Mucosa of gallbladder (tissue), 1 donor: Measurements from ENCODE around the gene FA2H. TPM values are rescaled to one million over a fixed set of nuclear protein-coding genes. Genes with fewer than 3 reads are reported as not detected.

ENCODE experiments used
- DNase-seq: peaks from one replicate; pipeline ENCODE4 v3.0.0-alpha.2; 2020; ENCODE audit warnings: low spot score
- total RNA-seq: library from RNA; stranded (reverse); gene quantifications from one replicate; pipeline ENCODE4 v1.2.1, GENCODE V29; 2021
- donor health status: DM: no; HTN: no; CAD: no.

The FA2H gene
- total RNA-seq, 1 donor from 2014 or later, result 82.2 TPM

GRCh38 chr16:74744566-74744965 is 30.1 kb downstream of the FA2H start:
- DNase-seq, result no peak

DNA sequence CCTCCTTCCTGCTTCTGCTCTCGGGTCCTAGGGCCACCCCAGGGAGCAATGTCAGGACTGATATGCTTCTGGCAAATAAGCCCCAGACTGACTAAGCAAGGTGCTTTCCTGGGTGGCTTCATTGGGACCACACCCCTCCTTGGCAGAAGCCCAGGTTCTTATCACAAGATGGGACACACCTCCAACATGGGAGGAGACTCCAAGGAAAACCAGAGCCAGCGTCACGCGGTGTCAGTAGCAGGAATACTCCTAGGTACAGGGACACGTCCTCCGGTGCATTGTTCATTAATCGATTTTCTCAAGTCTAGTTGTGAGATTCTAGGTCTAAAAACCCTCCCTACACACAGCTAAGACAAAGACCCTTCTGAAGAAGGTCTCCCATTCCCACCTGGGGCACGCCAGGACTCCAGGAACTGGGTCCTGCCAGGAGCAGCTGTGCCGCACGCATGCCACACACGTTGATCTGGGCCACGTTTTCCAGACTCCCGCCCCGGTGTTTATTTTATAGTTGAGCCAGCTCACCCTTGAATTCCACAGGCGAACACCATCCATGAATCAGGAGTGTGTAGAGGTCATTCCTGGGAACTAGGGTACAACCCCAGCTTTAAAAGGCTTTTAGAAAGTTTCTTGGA is 30.8 kb downstream of the FA2H start:
- DNase-seq, result peak; percentile 96

DNA sequence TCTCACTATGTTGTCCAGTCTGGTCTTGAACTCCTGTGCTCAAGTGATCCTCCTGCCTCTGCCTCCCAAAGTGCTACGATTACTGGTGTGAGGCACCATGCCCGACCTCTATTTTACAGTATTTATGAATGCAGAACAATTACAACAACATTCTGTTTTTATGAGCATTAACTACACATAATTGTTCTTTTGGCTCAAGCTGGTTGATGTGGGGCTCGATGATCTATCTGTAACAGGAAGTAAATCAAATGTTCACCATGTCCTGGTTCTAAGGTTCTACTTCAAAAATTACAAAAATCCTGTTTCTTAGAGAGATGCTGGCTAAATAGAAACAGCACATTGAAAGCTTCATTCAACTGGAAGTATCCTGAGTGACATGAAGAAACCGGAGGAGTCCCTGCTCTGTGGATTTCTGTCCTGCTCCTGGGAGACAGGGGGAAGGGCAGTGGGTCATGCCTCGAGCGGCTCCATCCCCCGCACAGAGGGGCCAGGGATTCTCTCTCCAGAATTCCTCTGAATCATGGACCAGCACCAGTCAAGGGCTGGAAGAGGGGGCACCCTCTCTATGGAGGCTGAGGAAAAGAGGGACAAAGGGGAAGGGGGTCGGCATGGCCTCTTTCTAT is 31.5 kb downstream of the FA2H start:
- DNase-seq, result no peak

DNA sequence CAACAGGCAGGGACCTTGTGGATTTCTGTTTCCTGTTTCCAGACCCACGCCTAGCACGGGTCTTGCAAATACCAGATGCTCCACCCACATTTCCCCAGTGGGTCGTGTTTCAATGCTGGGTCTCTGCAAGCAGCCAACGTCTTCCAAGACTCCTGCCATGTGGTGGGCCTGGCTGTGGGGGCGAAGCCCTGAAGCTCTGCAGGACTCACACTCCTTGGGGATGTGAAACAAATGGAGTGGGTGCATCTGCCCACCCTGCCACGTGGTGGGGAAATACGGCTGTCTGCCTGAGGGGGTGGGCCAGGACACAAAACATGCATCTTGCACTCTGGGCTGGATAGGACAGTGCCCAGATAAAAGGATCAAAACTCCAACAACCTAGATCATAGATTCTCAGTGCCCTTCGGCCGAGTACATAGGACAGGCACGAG is 32.6 kb downstream of the FA2H start:
- DNase-seq, result no peak

DNA sequence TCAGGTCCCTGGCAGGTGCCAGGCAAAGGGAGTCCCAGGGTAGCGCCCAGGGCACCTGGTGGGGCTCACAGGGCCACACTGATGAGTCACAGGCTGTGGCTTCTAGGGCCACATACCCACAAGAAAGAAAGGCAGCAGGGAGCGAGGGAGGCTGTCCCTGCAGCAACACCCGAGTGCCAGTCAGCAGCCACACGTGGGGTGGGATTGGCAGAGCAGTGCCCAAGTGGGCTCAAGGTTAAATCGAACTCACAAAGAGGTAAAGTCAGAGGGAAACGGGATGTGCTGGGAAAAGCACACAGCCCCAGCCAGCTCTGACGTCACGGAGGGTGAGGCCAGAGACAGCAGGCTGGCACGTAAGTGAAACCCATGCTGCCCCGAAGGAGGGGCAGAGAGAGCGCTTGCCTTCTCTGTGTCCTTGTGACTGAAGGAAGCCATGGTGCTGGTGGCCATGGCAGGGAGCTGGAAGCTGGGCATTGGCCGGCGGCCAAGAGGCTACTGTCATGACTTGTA is 33.8 kb downstream of the FA2H start:
- peak; percentile 92 for DNase-seq

GRCh38 chr16:74739275-74739674 is 35.3 kb downstream of the FA2H start:
- DNase-seq, result no peak

- no peak for DNase-seq
Observed at GRCh38 chr16:74738816-74739215, 35.8 kb downstream of the FA2H start.

DNA sequence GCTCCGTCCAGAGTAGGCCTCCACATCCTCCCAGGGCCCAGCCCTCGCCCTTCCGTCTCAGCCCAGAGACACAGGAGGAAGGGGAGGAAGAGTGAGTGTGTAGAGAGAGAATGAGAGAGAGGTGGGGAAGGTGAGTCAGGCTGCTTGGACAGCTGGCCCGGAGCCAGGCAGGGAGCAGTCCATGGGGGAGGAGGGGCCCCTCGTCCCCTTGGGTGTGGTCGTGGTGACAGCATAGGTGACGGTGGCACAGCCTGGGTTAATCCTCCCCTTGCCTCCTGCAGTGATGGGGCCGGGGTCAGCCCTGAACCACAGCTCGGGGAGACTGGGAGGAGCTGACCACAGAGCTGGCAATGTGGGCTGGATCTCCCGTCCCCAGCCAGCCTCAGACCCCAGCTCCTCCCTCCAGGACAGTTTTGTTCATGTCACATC is 36.5 kb downstream of the FA2H start:
- DNase-seq, result peak; percentile 57

- no peak for DNase-seq
Observed at GRCh38 chr16:74737521-74737920, 37.1 kb downstream of the FA2H start.

- DNase-seq, result no peak
Observed at GRCh38 chr16:74736531-74737157, 38.0 kb downstream of the FA2H start.

DNA sequence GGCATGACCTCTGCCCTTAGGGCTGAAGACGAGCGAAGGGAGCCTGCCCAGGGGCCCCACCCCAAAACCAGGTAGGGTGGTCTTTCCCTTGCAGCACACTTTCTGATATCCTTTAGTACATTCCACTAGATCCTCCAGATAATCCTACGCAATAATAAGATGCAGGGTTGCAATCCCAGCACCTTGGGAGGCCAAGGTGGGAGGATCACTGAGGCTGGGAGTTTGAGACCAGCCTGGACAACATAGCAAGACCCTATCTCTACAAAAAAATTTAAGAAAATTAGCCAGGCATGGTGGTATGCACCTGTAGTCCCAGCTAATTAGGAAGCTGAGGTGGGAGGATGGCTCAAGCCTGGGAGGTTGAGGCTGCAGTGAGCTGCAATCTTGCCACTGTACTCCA is 39.1 kb downstream of the FA2H start:
- no peak for DNase-seq

DNA sequence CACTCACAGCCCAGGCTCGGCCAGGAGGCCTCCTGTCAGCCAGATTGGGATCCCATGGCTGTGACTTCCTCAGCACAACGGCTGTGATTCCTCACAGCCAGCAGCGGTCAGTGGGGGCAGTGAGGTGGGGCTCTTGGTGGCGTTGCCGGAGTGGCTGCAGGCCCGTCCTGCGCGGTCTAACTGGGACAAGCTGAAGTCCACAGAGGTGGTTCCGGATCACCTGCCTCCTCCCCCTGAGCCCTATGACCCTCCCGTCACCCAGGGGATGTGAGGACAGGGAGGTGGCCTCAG is 39.5 kb downstream of the FA2H start:
- DNase-seq, result no peak

GRCh38 chr16:74734361-74735161 is 40.1 kb downstream of the FA2H start:
- DNase-seq, result no peak

- no peak for DNase-seq
Observed at GRCh38 chr16:74732707-74733350, 41.8 kb downstream of the FA2H start.

DNA sequence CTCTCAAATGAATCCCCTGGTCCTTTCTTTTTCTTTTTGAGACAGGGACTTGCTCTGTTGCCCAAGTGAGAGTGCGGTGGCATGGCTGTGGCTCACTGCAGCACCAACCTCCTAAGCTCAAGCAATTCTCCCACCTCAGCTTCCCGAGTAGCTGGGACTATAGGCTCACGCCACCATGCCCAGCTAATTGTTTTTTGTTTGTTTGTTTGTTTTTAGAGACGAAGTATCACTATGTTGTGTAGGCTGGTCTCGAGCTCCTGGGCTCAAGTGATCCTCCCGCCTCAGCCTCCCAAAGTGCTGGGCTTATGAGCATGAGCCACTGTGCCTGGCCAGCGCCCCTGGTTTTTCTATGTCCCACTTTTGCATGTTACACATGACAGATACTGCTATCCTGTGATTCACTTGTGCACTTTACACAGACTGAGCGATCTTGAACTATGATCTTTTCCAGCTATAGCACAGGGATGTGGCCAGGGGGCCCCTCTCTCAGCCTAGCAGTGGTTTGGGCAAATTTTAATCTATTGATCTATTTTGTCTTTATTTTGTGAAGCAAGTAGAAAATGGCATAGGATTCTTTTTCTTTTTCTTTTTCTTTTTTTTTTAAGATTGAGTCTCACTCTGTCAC is 42.7 kb downstream of the FA2H start:
- no peak for DNase-seq

DNA sequence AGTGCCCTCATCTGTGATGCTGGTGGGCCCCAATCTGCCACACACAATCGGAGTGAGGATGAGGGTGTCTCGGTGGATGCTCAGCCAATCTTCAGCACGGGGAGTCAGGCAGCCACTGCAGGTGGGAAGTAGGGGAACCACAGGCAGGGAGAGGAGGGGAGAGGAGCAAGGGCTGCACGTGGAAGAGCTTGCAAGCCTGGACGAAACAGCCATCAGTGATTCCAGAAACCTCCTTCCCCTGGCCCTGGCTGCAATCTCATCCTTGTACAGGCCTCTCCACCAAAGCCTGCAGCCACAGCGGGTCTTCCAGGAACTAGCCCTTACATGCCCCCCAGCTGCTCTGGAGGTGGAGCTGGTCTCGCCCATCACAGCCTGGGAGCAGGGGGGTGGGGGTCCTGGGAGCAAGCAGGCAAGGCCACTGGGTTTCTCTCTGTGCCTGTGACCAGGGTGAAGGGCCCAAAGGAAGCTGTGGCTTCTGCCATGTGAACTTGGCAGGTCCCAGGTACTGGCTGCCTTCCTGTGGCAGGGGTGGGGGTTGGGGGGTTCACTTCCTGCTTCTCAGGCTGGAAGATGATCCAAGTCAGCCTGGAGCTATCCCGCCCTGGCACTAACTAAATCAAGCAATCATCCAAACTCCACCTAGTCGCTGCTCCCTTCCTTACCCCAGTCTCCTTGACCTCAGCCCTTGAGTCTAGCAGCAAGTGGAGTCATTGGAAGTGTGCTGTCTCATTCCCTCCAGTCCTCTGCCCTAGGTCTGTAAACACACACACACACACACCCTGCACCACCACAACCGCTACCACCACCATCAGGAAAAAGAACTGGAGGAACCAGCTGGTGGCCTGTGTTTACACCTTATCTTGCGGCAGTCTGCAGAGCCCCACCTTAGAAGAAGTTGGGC is 44.6 kb downstream of the FA2H start:
- peak; percentile 91 for DNase-seq

GRCh38 chr16:74727903-74728302 is 46.7 kb downstream of the FA2H start:
- DNase-seq, result no peak

DNA sequence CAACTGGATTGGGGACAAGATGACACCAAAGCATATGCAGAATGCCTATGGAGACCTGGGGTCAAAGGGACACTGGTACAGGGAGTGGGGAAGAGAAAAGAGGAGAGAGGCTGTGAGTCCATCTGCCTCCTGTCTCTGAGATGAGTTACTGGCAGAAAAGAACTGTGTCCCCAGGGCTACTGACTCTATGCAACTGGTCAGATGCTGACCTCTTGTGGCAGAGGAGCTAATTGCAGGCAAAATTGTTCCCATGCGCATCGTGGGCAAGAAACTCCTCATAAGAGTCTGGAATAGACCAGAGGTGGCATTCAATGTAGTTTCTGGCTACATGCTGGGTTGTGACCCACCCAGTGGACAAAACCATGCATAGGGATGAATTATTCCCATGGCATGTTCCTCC is 47.9 kb downstream of the FA2H start:
- no peak for DNase-seq

GRCh38 chr16:74725651-74726455 is 48.8 kb downstream of the FA2H start:
- peak; percentile 48 for DNase-seq
